ENCODE measurements around the gene TIAL1.
"Not testable (repeated sequence)": the region's sequence is repeated elsewhere in the genome, so short reads cannot be mapped to it uniquely, and the experiment has no call there.

TIAL1 gene

DNA sequence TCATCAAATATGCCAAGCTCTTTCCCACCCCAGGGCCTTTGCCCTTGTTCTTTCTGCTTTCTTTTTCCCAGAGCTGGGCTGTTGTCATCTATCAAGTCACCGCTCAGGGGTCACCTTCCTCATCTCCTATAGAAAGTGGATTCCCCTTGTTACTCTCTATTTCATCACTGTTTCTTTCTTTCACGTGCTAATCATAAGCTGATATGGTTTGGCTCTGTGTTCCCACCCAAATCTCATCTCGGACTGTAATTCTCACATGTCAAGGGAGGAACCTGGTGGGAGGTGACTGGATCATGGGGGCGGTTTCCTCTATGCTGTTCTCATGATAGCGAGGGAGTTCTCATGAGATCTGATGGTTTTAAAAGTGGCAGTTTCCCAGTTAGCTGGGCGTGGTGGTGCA is 17.0 kb upstream of the TIAL1 start:
- no peak for DNase-seq

DNA sequence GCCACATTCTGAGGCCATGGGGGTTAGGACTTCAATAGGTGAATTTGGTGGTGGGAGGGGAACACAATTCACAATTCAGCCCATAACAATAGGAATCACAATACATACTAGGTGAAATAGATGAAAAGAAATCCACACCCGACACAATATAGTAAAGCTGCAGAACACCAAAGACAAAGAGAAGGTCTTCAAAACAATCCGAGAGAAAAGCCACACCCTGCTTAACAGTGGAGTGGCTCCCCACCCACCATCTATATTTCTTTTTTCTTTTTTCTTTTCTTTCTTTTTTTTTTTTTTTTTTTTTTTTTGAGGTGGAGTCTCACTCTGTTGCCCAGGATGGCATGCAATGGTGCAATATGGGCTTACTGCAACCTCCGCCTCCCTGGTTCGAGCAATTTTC is 14.7 kb upstream of the TIAL1 start:
- DNase-seq, result no peak

DNA sequence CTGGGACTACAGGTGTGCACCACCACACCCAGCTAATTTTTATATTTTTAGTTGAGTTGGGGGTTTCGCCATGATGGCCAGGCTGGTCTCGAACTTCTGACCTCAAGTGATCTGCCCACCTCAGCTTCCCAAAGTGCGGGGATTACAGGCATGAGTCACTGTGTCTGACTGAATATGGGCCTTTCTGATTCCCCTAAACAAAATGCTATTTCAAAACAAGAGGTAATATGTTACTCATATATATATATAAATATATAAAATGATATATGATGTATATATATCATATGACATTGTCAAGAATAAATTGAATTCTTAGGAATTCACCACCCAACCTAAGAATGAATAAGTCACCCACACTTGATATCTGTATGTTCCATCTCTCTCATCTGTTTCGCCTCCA is 12.8 kb upstream of the TIAL1 start:
- no peak for DNase-seq

DNA sequence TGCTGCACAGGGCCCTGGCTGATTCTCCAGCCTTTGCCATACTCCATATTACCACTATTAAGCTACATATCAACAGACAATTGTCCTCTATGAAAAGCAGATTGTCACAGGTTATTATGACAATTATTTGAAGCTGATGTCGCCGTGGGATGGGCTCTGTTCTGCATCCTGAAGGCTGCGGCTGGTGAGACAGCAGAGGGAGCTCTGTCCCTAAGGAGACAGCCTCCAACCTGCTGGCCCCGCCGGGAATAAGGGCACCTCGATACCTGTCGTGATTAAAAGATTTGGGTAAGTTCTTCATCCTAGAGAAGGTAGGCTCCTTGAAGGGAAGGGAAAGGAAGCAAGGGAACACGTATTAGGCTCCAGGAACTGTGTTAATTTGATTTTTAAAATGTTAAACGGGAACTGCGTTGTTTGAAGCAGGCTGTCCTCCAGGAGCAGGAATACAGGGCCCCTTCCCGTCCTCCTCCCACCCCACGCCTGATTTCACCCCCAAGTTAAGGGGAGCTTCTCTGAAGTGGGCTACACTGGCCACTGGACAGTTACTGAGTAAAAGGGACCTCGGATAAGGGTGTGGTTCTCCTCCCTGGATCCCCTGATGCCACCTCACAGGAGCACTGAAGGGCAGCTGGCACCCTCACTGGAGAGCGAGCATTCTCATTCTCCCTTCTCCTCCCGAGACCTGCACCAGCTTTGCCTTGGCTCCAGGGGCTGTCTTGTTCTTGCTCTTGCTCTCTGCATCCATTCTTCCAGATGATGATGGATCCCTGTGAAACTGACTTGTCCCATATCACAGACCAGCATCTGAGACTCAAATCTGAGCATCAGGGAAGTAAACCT is 11.8 kb upstream of the TIAL1 start:
- peak; percentile 31 to 36 for DNase-seq

DNA sequence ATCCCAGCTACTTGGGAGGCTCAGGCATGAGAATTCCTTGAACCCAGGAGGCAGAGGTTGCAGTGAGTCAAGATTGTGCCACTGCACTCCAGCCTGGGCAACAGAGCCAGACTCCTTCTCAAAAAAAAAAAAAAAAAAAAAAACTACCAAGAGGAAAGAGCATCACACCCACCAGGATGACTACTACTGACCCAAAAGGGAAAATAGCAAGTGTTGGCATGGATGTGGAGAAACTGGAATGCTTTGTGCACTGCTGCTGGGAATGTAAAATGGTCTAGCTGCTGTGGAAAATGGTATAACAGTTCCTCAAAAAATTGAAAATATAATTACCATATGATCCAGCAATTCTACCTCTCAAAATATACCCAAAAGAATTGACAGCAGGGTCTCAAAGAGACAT is 7.7 kb upstream of the TIAL1 start:
- DNase-seq, result no peak

DNA sequence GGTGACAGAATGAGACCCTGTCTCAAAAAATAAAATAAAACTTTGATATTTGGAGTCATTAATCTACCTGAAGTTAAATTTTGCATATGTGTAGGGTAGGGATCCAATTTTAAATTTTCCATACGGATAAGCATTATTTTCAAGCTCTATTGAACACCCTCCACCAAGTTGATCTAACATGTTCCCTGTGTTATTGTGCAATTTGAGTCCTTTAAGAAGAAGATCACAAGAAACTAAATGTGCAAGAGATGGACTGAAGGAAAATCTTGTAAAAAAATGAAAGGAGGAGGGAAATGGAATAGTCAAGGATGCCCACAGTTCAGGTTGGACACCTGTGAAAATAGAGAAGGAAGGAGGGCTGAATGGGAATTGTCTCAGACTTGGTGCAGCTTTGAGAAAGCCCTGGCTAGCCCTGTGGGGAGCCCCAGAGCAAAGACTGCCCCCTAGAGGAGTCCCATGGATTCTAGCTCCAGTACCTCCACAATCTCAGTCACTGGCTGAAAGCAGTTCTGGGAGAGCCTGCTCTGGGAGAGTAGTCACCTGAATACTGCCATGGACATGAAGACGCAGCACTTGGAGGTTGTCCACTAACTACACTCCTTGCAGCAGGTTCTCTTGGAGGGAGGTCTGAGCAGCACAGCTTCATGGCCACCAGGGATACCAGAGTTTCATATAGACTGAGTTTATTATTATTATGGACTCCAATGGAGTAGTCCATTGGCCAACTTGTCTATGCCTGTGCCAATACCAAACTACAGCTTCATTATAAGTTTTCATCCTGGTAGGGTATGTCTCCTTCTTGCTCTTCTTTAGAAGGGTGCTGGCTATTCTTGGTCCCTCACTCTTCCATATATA is 5.7 kb upstream of the TIAL1 start:
- DNase-seq, result peak; percentile 13 to 42

DNA sequence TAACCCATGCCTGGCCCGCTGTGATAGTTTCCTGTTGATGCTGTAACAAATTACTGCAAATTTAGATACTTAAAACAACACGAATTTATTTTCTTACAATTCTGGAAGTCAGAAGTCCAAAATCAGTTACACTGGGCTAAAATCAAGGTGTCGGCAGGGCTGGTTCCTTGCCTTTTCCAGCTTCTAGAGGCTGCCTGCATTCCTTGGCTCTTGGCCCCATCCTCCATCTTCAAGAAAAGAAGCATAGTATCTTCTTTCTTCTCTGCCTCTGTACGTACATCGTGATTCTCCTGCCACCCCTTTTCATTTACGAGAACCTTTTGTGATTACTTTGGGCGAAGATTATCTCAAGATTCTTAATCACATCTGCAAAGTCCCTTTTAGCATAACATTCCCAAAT is 1.6 kb upstream of the TIAL1 start:
- DNase-seq, result no peak

DNA sequence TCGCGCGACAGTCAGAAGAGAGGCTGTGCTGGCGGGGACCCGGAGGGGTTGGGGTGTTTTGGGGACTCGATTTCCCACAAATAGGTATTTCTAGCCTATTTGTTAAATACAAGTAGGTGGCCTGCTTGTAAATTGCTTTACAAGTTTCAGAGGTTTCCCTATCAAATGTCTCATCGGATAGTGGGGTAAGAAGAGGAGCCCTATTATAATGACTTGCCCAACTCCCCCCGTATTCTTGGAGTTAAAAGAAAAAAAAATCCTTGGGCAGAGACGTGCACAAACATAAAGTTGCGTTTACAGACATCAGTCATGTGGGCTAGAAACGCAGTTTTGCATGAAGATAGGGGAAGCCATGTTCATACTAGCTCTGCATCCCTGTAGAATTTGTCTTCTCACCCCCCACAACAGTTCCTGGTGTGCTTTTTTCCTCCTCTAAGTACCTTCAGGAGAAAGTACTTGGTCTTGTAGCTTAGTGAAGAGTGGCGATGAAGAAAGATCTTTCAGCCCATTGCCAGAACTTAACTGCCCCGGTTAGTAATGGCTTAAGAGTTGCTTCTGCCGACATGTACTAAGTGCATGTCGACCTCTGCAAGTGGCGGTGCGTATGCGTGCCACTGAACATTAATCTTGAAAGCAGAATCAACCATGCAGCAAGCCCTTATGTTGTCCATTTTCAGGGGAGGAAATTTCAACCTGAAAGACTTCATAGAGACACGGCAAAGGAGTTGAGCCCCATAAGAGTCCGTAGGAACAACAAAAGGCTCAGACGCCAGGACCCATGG is 832 bp upstream of the TIAL1 start:
- DNase-seq, result no peak

DNA sequence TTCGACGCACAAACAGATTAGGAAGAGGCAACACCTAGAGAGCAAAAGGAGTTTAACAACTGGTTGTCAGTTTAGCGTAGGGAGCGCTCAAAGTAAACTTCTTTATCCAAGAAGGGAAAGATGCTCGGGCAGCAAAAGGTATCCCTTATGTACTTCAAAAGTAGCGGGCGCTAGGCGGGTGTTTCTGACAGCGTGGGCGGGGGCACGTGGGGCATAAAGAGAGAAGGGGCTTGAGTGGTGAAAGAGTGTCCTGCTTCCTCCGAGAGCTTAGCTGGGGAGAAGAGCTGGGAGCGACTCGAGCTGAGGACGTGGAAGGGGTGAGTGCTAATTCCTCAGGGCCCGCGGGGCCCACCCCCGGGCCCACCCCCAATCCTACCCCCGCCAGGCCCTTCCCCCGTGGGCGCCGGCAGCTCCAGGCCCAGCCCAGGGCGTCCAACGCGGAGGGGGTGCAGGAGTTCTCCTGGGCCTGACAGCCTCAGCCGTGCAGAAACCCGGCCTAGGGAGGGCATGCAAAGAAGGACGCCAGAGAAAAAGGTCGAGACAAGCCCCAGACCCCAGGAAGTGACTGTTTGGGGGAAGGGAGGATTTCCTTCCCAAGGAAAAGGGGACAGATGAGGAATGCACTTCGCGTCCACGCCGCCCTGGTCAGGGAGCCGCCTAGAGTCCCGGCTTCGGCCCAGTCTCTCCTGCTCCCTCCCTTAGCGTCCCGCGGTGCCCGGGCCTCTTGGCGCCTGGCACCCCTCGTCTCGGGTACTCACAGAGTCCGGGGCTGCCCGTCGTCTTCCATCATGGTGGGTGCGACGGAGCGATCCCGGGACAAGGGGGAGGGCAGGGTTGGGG is 868 bp downstream of the TIAL1 start:
- DNase-seq, result peak; percentile 69 to 73

DNA sequence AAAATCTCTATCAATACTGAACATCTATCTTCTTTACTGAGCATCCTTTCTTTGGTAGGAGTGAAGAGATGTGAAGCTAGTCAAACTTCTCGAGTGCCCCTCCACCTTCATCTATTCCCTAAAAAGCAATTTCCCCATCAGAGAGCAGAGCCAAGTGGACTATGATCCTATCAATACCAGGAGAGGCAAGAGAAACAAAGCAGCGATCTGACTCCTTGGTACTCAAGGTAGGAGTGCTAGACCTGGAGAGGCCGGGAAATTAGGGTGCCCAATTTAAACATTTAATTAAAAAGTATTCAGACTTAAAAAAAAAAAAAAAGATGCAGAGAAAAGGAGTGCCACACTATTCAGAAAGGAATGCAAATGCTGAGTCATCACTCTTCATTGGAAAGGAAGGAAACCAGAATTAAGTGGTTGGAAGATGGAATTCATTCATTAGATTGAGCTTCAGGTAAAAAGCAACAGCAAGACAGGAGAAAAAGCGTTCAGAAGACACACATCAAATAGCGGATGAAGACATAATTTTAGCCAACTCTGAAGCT is 1.6 kb downstream of the TIAL1 start:
- DNase-seq, result no peak

DNA sequence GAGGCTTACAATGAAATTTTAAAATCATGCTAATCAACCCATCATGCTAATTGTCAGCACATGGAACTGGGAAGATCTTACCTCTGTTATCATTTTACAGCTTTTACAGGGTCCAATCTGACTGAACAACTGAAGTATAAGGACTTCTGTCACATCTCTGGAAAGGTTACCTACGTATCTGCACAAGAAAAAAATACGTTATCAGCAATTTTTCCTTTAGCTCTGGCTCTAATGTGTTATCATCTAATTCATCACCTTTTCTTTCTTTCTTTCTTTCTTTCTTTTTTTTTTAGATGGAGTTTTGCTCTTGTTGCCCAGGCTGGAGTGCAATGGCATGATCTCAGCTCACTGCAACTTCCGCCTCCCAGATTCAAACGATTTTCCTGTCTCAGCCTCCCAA is 8.7 kb downstream of the TIAL1 start:
- DNase-seq, result no peak

DNA sequence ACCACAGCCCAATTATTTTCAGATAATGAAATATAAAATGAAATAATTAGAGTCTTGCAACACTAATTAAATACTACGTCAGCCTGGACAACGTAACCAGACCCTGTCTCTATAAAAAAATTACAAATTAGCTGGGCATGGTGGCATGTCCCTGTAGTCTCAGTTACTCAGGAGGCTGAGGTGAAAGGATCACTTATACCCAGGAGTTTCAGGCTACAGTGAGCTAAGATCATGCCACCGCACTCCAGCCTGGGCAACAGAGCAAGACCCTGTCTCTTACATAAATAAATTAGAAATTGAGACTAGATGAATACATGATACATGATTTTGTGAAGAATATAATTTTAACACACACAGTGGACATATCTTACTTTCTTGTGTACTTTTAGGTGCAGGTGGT is 18.4 kb downstream of the TIAL1 start:
- DNase-seq, result no peak

DNA sequence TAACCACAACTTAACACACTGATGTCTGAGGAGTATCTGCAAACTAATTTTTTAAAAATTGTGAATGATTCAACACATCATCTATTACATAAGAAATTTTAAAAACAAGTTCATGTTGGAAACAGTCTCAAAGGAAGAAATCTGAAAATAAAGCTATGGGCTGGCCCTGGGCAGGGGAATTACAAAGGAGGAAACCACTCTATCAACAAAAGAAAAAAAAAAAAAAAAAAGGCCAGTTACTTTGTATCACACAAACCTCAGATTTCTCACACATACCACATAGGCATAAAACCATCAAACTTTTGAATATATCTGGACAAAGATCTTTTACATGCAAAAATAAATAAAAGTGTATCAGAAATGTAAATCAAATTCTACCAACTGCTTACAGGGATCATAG is 20.8 kb downstream of the TIAL1 start:
- DNase-seq, result no peak

DNA sequence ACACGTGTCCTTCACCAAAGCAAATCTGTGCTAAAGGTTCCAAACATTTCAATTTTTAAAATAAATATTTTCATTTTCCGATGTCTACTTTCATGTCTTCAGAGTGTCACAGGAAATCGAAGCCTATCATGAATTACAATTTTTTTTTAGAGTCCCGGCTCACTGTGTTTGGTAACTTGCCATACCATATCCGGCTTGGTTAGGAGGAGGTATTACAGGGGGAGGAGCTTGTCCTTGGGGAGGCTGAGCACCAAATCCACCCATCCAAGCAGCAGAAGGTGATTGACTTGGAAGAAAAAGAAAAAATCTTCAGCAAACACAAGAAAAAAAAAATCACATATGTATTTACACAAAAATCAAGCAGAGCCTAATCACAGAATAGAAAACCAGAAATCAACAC is 21.3 kb downstream of the TIAL1 start:
- peak in 1 of 2 donors; percentile 13 for DNase-seq

DNA sequence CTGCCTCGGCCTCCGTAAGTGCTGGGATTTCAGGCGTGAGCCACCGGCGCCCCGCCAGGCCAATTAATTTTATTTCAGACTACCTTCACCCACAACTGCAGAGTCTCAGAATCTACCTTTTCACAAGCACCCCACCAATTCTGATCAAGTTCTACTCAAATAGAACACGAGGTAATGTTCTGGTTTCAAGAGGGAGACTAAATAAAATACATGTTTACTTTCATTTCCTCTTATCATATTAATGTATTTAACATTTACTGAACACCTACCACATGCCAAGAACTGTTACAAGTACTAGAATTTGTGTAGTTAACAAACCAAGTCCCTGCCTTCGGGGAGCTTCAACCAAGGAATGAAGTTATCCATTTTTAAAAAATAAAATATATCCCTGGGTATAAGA is 28.8 kb downstream of the TIAL1 start:
- DNase-seq, result no peak

DNA sequence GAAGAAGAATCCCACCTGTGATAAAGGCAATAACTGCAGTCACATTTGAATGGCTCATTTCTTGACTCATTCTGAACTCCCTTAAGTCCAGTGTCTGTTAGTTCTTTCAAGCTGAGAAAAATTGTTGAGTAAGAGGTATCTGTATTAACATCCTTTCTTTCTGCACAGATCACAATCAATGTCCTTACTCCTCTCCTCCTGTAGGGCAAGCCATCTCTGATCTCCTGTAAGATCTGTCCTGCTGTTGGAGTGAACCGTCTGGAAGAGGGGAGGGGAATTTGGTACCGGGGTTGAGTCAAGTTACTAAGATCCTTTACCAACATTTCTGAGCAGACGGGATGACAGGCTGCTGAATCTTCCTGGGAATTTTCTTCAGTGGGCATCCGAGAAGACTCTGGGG is 34.7 kb downstream of the TIAL1 start:
- no peak for DNase-seq

DNA sequence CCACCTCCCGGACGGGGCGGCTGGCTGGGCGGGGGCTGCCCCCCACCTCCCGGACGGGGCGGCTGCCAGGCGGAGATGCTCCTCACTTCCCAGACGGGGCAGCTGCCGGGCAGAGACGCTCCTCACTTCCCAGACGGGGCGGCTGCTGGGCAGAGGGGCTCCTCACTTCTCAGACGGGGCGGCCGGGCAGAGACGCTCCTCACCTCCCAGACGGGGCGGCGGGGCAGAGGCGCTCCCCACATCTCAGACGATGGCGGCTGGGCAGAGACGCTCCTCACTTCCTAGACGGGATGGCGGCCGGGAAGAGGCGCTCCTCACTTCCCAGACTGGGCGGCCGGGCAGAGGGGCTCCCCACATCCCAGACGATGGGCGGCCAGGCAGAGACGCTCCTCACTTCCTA is 37.3 kb downstream of the TIAL1 start:
- DNase-seq, result not testable (repeated sequence)

DNA sequence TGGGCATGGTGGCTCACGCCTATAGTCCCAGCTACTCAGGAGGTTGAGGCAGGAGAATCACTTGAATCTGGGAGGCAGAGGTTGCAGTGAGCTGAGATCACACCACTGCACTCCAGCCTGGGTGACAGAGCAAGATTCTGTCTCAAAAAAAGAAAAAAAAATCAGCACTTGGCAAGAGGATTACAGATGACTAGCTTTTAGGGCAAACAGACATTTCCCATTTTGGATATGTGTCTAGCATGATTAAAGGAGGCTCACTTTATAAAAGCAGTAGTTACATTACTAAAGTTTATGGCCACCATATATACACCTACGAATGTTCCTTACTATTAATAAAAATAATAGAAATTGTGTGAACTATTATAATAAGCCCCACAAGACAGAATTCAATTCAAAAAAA is 40.7 kb downstream of the TIAL1 start:
- not testable (repeated sequence) for DNase-seq

DNA sequence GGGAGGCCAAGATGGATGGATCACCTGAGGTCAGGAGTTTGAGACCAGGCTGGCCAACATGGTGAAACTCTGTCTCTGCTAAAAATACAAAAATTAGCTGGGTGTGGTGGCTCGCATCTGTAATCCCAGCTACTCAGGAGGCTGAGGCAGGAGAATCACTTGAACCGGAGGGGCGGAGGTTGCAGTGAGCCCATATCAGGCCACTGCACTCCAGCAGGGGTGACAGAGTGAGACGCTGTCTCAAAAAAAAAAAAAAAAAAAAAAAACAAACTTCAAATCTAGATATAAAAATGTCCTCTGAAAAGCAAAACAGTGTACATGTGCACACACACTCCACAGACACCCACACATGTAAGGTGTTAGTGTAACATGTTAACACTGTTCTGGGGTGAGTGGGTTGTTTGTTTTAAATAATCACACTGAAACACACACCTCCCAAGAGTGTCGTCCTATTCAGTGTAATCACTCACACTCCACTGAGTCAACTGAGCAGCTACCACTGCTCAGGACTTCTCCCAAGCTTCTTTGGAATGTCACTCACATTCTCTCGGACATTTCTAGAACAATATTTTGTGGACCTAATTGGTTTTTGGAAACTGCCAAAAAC is 41.5 kb downstream of the TIAL1 start:
- DNase-seq, result no peak

DNA sequence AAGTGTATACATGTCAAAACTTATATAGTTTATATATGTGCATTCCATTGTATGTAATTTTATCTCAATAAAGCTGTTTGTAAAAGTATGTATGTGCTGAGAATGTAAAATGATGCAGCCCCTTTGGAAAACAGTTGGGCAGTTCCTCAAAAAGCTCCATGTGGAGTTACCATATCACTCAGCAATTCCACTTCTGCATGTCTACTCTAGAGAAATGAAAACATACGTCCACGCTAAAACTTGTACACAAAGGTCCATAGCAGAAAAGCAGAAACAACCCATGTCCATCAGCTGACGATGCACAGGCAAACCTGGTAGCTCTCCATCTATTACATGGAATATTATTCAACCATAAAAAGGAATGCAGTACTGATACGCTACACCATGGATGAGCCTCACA is 45.9 kb downstream of the TIAL1 start:
- DNase-seq, result no peak

DNA sequence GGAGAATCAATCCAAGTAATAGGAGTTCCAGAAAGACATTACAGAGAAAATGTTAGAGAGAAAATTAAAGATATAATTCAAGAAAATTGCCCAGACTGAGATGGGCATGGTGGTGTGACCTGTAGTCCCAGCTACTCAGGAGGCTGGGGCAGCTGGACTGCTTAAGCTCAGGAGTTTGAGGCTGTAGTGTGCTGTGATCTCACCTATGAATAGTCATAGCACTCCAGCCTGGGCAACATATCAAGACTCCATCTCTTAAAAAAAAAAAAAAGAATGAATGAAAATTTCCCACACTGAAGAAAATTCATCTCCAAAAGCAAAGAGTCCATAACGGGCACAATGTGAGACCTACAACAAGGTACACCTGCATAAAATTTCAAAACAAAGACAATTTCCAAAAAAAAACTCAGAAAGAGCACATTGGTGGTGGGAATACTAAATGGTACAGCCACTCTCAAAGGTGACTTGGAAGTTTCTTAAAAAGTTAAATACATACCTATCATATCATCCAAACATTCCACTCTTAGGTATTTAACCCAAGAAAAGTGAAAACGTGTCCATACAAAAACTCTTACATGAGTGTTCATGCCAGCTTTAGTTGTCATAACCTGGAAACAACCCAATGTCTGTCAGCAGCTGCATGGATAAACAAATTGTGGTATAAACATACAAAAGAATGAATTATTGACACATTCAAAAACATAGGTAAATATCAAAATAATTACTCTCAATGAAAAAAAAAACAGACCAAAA is 47.3 kb downstream of the TIAL1 start:
- no peak for DNase-seq
